ENCODE measurements around the gene EMID1.
"Not testable (repeated sequence)": the region's sequence is repeated elsewhere in the genome, so short reads cannot be mapped to it uniquely, and the experiment has no call there.

EMID1 gene

DNA sequence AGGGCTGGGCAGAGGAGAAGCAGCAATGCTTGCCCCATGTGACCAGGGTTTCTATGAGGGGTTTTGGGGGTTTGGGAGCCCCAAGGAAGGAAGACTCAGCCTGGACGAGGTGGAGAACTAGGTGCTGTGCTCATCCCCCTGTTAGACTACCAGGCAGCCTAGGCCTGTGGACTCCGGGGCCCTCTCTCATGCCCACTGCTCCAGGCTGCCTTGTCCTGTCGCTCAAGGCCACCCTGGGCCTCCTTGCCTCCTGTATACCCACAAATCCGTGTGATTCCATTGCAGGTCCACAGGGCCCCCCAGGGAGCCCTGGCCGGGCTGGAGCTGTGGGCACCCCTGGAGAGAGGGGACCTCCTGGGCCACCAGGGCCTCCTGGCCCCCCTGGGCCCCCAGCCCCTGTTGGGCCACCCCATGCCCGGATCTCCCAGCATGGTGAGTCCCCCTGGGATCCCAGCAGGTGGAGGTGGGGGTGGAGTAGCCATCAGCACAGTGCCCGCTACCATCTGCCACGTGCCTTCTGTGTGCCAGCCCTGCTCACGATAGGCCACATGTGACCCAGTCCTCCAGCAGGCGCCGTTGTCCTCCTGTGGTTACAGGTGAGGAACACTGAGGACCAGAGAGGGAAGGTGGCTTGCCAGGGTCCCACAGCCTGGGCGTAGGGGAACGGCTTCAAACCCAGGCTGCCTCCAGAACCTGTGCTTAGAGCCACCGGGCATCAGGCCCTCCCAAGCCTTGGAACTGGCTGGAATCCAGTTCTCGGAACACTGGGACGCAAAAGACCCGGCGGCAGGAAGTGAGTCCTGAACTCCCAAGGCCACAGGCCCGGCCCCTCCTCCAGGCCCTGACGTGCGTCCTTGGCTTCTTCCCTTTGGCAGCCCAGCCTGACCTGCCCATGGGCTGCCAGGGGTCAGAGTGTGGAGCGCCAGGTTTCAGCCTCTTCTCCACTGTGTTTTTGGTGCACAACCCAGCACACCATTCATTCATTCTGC is 26.6 kb downstream of the EMID1 start:
- DNase-seq (ENCODE audit: low read depth in 2 of 2) = no peak

DNA sequence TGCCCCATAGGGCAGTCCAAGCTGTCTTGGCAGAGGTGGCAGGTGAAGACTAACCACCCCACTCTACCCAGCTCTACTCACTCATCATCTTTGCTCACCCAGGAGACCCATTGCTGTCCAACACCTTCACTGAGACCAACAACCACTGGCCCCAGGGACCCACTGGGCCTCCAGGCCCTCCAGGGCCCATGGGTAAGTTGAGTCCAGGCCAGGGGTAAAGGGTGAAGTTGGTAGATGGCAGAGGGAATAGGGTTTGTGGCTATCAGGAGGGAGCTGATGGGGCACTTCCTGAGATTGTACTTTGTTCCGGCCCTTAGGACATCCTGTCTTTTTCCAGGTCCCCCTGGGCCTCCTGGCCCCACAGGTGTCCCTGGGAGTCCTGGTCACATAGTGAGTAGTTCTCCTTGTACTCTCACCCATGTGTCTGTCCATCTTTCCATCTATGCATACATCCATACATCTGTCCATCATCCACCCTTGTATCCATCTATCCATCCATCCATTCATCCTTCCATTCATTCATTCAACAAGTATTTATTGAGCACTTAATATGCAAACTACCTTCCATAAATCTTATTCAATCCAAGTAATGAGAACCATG is 27.7 kb downstream of the EMID1 start:
- no peak for DNase-seq (ENCODE audit: low read depth in 2 of 2)

DNA sequence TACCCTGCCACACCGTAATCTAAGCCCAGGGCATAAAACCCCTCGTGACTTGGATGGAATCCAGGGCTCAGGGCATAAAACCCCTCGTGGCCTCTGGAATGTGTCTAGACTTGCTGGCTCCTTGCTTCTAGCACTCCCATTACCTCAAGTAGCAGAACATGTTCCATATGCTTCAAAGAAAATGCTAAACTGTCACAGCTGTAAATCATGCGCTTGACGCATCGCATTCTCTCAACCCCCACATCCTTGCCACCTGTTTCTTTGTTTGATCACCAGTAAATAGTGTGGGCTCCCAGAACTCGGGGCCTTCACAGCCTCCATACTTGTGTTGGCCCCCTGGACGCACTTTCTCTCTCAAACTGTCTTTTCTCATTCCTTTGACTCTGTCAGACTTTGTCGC is 34.8 kb downstream of the EMID1 start:
- DNase-seq (ENCODE audit: low read depth in 2 of 2) = not testable (repeated sequence)

DNA sequence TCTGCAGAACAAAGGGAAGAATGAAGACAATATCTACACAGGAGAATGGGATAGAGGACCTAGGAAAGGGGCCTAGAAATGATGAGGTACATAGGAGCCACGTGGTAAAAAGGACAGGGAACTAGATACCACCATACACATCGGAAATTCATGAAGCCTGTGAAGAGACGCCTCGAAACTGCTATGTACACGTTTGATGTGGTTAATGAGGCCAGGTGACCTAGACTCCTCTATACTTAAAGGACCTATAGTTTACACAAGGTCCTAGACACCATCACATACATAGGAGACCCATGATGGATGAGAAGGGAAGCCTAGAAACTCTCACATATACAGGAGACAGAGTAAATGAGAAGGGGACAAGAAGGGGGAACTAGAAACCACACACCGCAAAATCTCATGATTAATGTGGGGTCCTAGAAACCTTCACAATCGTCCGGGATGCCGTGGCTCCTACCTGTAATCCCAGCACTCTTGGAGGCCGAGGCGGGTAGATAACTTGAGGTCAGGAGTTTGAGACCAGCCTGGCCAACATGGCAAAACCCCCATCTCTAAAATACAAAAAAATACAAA is 38.3 kb downstream of the EMID1 start:
- no peak for DNase-seq (ENCODE audit: low read depth in 2 of 2)

DNA sequence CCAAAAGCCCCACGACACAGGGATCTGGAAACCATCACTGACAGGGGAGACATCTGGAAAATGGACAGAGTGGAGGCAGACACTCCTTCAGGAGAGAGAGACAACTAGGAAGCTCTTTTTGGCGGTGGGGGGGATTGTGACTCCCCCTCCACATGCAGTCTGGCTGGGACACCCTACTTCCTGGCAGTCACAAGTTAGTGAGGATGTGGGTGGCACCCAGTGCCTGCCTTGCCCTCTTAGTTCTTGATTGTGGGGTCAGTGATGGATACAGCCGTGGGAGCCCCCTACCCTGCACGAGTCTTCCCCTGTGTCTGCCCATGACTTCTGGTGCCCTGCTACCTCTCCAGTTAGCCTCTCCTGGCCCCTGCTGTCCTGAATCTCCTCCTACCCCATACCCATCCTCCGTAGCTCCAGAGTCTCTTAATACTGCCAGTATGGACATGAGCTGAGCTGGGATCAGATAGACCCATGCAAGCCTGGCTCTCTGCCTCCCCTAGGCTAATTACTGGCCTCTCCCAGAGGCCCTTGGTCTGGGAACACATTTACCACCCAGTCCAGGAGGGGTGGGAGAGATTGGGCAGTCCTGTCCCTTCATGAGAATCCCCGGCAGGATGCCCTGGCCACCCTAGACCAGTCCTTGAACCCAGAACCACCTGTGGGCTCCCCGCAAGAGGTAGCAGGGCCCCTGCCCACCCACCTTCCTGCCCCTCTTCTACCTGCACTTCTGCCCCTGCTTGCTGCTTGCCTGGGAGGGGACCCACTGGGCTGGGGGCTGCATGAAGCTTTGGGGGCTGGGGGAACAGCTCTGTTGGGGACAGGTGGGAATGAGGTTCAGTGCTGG is 39.3 kb downstream of the EMID1 start:
- DNase-seq (ENCODE audit: low read depth in 2 of 2) = no peak

DNA sequence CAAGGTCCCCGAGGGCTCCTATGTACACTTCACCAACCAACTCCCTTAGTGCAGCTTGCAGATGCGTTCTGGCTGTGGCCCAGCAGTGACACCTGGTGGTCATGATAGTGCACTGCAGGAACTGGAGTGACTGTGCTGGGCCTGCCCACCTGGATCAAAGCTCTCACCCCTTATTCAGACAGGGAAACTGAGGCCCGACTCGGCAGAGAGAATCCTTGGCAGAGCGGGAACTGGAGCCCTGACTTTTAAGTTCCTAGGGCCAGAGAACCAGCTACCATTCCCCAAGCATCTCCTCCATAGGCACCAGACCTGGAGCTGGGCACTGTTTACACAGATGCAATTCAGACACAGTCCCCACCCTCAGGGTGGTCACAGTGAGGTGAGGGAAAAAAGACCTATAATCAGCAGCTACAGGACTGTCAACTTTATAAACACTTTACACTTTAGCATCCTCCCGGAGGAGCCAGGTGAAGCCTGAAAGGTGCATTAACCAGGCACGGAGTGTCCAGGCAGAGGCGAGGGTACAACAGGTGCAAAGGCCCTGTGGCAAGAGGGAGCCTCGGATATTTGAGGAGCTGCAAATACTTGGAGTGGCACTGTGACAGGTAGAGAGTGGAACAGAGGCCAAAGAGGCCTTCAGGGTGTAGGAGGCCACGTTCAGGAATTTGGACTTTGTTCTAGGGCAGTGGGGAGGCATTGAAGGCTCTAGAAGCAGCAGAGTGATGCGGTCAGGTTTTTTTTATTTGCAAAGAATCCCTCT is 40.1 kb downstream of the EMID1 start:
- DNase-seq (ENCODE audit: low read depth in 2 of 2) = peak; percentile 13 to 37

DNA sequence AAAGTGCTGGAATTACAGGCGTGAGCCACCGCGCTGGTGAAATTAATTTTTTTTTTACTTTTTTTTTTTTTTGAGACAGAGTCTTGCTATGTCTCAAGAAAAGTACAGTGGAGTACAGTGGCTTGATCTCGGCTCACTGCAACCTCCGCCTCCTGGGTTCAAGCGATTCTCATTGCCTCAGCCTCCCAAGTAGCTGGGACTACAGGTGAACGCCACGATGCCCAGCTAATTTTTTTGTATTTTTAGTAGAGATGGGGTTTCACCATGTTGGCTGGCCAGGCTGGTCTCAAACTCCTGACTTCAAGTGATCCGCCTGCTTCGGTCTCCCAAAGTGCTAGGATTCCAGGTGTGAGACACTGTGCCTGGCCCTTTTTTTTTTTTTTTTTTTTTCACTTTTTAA is 42.2 kb downstream of the EMID1 start:
- not testable (repeated sequence) for DNase-seq (ENCODE audit: low read depth in 2 of 2)

DNA sequence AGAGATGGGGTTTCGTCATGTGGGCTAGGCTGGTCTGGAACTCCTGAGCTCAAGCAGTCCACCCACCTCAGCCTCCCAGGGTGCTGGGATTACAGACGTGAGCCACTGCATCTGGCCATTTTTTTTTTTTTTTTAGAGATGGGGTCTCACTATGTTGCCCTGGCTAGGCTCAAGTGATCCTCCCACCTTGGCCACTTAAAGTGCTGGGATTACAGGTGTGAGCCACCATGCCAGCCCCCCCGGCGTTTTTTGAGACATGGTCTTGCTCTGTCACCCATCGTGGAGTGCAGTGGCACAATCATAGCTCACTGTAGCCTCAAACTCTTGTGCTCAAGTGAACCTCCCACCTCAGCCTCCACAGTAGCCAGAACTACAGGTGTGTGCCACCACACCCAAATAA is 45.6 kb downstream of the EMID1 start:
- no peak for DNase-seq (ENCODE audit: low read depth in 2 of 2)

DNA sequence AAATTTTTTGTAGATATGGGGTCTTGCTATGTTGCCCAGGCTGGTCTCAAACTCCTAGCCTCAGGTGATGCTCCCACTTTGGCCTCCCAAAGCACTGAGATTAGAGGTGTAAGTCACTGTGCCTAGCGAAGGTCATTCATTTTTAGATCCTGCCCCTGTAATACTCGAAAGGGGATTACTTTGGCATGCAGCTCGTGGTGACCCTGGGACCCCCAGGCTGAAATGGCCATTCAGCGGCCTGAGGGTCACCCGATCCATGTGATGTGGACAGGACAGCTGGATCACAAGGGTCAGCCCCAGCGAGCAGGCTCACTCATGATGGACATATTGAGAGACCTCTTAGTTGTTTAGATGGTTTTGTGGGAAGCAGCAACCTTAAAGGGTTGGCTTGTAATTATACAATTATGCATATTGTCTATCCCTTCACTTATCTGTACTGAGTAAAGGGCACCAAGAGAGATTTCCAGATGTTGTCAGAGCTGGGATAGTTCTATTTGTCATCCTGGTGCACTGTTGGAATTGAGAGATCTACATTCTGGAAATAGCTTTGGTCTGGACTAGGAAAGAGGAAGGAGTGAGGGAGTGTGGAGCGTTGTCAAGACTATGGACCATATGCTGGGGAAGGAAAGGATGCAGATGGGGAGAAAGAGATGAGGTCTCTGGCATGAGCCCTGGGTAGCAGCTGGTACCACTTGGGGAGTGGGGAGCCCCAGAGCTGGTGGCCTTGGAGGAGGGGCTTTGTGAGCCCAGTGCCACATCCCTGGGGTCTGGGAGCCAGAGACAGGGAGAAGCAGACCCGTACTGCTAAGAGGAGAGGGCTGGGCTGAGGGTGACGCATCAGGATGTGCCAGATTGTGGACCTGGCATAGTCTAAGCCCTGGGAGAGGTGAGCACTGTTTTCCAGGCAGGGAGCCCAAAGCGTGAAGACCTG is 46.5 kb downstream of the EMID1 start:
- no peak for DNase-seq (ENCODE audit: low read depth in 2 of 2)

DNA sequence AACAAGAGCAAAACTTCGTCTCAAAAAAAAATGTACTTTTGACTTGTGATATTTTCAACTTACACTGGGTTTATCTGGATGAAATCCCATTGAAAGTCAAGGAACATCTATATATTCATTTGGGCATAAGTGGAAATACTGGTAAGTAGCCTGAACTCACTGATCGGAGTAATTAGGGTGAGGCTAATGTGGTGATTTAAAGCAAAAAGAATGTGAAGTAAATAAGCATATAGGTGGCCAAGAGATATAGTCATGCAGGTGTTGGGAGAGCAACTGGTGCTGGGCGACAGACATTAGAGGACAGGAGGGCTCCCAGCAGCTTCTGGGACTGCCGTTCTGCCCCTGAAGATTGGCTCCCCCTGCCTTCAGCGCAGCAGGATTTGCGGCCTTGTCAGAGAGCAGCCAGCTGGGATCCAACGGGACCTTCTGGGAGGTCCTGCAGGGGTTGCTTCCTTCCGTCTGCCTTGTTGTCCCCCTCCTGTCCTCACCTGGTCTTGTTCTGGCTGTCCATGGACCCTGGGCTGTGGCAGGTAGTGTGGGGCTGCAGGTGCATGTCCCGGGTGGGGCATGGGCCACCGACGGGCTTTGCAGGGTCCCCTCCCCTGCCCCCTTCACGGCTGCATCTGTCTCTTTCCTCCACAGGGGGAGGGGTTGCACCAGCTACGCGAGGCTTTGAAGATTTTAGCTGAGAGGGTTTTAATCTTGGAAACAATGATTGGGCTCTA is 48.0 kb downstream of the EMID1 start:
- no peak for DNase-seq (ENCODE audit: low read depth in 2 of 2)

DNA sequence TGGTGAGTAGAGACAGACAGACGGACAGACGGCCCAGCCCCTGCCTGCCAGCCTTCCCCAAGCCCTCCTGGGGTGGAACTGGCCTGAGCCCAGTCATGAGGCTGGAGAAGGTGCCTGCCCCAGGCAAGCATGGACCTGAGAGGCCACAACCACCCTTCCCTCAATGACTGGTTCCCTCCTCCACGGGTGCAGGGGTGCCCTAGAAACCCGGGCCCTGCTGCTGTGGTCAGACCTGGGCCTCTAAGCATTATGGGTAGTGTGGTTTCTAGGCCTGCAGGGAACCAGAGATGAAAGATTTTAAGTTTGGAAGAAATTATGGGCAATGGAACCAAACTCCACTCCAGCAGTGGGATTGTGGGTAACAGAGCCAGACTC is 48.6 kb downstream of the EMID1 start:
- DNase-seq (ENCODE audit: low read depth in 2 of 2) = no peak

DNA sequence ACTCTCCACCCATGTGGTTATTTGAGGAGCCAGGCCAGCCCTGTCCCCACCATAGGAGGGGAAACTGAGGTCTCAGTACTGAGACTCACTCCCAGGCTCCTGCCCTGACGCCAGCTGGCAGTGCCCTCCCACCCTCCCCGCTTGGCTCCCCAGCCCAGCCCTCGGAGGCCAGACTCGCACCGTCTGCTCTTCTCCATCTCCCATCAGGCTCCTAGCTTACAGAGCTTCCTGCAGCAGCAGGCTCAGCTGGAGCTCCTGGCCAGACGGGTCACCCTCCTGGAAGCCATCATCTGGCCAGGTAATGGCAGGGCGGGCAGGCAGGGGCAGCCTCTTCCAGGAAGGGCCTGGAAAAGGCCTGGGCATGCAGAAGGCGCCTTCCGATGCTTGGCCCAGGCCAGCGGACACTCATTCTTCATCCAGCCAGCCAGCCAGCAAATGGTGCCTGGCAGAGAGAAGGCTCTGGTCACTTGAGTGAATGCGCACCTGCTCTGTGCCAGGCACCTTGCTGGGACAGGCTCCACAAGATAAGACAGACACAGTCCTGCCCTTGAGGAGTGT is 49.4 kb downstream of the EMID1 start:
- no peak for DNase-seq (ENCODE audit: low read depth in 2 of 2)

DNA sequence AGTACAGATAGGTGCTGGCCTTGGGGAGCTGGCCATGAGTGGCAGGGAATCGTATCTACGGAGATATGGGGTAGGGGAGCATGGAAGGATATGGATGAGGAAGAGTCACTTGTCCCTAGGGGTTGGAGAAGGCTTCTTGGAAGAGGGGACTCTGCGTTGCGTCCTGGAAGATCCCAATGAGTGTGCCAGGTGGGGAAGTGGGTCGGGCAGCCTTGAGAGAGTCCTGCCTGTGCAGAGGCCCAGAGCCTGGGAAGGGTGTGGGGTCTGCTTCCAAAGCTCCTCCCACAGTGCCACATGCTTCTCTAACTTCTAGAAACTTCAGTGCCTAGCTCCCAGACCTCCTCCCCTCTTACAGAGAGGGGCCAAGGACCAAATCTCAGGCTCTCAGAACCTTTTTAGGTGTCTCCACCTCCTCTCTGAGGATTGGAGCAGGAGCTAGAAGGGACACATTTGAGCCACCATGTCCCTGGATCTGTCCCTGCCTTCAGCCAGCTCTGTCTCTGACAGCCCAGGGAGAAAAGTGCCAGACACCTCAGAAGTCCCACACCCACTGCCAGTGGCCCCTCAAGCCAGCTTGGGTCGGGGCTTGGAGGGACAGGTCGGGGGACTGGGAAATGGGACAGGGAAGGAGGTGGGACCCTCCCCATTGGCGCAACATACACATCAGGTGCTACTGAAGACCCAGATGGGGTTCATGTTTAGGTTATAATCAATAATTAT is 51.1 kb downstream of the EMID1 start:
- no peak for DNase-seq (ENCODE audit: low read depth in 2 of 2)

DNA sequence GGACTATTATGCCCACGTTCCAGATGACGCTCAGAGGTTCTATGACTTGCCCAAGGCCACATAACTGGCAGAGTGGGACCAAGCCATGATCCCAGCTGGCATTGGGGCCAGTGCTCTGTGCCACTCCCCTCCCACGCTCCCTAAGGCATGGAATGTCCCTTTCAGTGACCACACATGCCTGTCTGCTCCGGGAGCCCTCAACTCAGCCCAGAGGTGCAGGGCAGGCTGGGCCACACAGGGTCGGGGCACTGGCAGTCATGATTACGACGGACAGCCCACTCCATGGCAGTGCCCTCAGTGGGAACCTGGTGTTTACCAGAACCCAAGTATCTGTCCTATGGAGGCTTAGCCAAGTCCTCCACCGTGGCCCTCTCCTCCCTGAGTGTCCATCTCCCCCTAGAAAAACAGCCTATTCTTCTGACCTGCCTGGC is 52.1 kb downstream of the EMID1 start:
- no peak for DNase-seq (ENCODE audit: low read depth in 2 of 2)

DNA sequence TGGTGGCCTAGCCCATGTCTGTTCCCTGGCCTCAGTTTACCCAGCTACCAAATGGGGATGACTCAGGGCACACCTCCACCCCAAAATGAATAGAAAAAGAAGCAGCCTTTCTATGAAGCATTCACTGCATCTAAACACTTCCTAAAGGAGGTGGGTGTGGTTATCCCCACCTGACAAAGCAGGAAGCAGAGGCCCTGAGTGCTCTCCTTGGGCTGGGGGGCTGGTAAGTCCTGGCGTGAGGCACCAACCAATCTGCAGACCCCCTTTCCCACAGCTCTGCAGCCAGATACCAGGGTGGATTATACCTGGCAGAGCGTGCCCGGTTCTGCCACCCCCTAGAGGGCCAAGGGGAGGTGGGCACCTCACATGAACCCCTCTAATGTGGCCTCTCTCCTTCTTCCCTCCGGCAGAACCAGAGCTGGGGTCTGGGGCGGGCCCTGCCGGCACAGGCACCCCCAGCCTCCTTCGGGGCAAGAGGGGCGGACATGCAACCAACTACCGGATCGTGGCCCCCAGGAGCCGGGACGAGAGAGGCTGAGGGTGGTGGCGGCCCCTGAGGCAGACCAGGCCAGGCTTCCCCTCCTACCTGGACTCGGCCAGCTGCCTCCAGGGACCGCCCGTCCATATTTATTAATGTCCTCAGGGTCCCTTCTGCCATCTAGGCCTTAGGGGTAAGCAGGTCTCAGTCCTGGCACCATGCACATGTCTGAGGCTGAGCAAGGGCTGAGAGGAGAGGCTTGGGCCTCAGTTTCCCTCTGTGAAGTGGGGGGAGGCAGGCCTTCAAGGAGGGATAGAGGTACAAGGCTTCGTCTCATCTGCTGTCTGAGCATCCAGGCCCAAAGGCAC is 52.9 kb downstream of the EMID1 start:
- no peak for DNase-seq (ENCODE audit: low read depth in 2 of 2)

DNA sequence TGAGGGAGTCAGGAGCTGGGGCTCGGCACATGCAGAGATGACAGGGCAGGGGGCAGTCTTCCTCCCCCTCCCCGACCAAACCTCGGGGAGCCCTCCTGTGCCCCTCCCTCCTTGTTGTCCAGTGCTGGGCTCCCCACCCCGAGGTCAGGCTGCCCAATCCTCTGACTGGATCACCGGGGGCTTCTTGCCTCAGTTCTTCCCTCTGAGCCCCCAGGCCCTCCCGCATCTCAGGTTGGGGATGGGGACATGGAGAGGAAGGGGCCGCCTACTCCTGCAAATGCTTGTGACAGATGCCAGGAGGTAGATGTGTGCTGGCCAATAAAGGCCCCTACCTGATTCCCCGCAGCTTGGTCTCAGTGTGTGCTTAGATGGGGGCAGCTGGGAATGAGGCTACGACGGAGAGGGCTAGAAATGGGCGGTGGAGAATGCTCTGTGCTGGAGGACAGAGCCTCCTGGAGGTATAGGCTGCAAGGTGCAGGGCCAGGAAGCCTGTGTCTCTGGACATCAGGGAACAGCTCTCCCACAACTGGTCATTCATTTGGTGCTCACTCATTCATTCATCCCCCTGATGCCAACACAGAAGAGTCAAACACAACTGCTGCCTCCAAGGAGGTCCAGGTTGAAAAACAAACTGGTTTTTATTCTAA is 53.7 kb downstream of the EMID1 start:
- DNase-seq (ENCODE audit: low read depth in 2 of 2) = no peak

DNA sequence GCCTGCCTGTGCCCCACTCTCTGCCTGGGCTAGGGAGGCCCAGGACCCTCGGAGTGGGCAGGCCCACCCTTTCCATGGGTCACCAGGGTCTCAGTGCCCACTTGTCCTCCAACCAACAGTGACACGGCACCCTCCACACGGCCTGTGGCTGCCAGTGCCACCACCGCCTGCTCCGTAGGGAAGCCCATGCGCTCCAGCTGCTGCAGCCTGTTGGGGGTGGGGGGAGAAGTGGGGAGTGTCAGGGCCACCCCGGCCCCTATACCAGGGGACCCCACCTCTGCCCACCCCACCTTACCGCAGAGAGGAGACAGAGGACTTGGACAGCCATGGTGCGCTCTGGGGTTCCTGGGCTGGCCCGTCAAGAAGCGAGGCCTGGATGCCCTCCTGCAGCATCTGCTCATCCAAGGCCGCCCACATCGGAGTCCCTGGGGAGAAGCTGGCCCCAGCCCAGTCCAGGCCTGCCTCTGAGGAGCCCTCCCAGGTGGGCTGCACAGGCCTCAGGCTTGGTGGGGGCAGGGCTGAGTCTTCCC is 54.4 kb downstream of the EMID1 start:
- DNase-seq (ENCODE audit: low read depth in 2 of 2) = no peak
